KMS-11 (cell line): ENCODE data around the gene ZC3H13.

Source experiments
- H2AFZ ChIP-seq: fragments of 200-600 bp; sonication (generic); 2 replicates; pipeline ENCODE4 v1.6.1; 2016; ENCODE audit warnings: antibody characterized with exemption, mixed run types, low read depth
- H3K27ac ChIP-seq: fragments of 200-600 bp; sonication (generic); 2 replicates; pipeline ENCODE4 v1.6.1; 2016; ENCODE audit warnings: mild to moderate bottlenecking, mixed run types
- H3K27me3 ChIP-seq: fragments of 200-600 bp; sonication (generic); 2 replicates; pipeline ENCODE4 v1.6.1; 2017; ENCODE audit warnings: mild to moderate bottlenecking, low read depth, mixed run types, moderate library complexity; ENCODE audit not compliant: insufficient read depth
- H3K36me3 ChIP-seq: fragments of 200-600 bp; sonication (generic); 2 replicates; pipeline ENCODE4 v1.6.1; 2017; ENCODE audit warnings: mild to moderate bottlenecking, mixed run types; ENCODE audit not compliant: insufficient read depth
- H3K4me1 ChIP-seq: fragments of 200-600 bp; sonication (generic); 2 replicates; pipeline ENCODE4 v1.6.1; 2016; ENCODE audit warnings: mild to moderate bottlenecking, low read depth, mixed run types; ENCODE audit not compliant: poor library complexity, severe bottlenecking
- H3K4me2 ChIP-seq: fragments of 200-600 bp; sonication (generic); 2 replicates; pipeline ENCODE4 v1.7.0; 2016; ENCODE audit warnings: mild to moderate bottlenecking, mixed run types
- H3K4me3 ChIP-seq: fragments of 200-600 bp; sonication (generic); IDR thresholded peaks from 2 replicates; pipeline ENCODE4 v1.6.1; 2017; ENCODE audit warnings: low read depth, low read length, mixed read lengths; ENCODE audit not compliant: insufficient read depth
- H3K79me2 ChIP-seq: fragments of 200-600 bp; sonication (generic); 2 replicates; pipeline ENCODE4 v1.6.1; 2016; ENCODE audit warnings: low read depth, mixed run types; ENCODE audit not compliant: insufficient read depth
- H3K9ac ChIP-seq: fragments of 200-600 bp; sonication (generic); 2 replicates; pipeline ENCODE4 v1.6.1; 2016; ENCODE audit warnings: mild to moderate bottlenecking, mixed run types
- H4K20me1 ChIP-seq: fragments of 200-600 bp; sonication (generic); 2 replicates; pipeline ENCODE4 v1.6.1; 2016; ENCODE audit warnings: mild to moderate bottlenecking, mixed run types; ENCODE audit not compliant: insufficient read depth
- TF ChIP-seq, protein P1 (sequence below): fragments of 200-600 bp; sonication (generic); conservative IDR thresholded peaks from 2 replicates; pipeline ENCODE4 v1.6.1; 2017; ENCODE audit warnings: low read depth, mild to moderate bottlenecking, antibody characterized with exemption, low read length, moderate library complexity, mixed read lengths

The ZC3H13 gene

DNA sequence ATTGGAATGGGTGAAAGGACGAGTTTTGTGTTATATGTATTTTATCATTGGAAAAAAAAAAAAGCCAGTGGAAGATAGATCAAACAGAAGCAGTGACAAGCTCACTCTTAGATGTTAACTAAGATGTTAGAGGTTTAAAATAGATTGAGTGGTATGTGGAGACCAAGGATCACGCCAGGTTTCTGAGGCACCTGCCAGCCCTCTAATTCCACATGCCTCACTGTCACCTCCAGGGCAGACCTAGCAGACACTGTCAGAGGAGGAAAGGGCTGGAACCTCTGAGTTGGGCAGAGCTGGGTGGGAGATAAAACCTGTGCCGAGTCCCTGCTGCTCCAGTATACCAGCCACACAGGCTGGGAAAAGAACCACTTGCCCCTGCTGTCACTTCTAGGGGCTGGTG lies 143.5 kb downstream of the ZC3H13 start:
- Histone ChIP-seq H2AFZ (no peak overlapping the region), H3K27me3 (no peaks in the 10 kb centered on the region), H3K4me1 (no peaks in the 10 kb centered on the region), H3K4me2 (no peak overlapping the region), H3K79me2 (no peaks in the 10 kb centered on the region), H3K27ac (no peak overlapping the region), H3K9ac (no peak overlapping the region), H3K4me3 (no peak overlapping the region), H3K36me3 (no peaks in the 10 kb centered on the region), H4K20me1 (no peaks in the 10 kb centered on the region)
- TF ChIP-seq, protein P1, sequence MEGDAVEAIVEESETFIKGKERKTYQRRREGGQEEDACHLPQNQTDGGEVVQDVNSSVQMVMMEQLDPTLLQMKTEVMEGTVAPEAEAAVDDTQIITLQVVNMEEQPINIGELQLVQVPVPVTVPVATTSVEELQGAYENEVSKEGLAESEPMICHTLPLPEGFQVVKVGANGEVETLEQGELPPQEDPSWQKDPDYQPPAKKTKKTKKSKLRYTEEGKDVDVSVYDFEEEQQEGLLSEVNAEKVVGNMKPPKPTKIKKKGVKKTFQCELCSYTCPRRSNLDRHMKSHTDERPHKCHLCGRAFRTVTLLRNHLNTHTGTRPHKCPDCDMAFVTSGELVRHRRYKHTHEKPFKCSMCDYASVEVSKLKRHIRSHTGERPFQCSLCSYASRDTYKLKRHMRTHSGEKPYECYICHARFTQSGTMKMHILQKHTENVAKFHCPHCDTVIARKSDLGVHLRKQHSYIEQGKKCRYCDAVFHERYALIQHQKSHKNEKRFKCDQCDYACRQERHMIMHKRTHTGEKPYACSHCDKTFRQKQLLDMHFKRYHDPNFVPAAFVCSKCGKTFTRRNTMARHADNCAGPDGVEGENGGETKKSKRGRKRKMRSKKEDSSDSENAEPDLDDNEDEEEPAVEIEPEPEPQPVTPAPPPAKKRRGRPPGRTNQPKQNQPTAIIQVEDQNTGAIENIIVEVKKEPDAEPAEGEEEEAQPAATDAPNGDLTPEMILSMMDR: no peak

GRCh38 chr13:45907503-45907902 lies 145.0 kb downstream of the ZC3H13 start:
- H3K4me1 ChIP-seq: no peaks in the 10 kb centered on the region
- no peak overlapping the region for H3K9ac ChIP-seq
- H3K27ac ChIP-seq: no peak overlapping the region
- no peak overlapping the region for H2AFZ ChIP-seq
- H3K79me2 ChIP-seq: no peaks in the 10 kb centered on the region
- no peak overlapping the region for H3K4me3 ChIP-seq
- no peaks in the 10 kb centered on the region for H4K20me1 ChIP-seq
- no peaks in the 10 kb centered on the region for H3K27me3 ChIP-seq
- TF ChIP-seq, protein P1: no peak
- H3K36me3 ChIP-seq: no peaks in the 10 kb centered on the region
- H3K4me2 ChIP-seq: no peak overlapping the region
